Astrocyte of the spinal cord (primary cell): ENCODE data around the gene RFC4.
"Not testable (repeated sequence)": the region's sequence is repeated elsewhere in the genome, so short reads cannot be mapped to it uniquely, and the experiment has no call there.

Experiments used
- DNase-seq: peaks from one replicate; pipeline ENCODE4 v3.0.0; 2011; ENCODE audit warnings: low read depth, low spot score
- H3K4me3 ChIP-seq: 2 replicates; pipeline ENCODE4 v1.5.1; 2011; ENCODE audit warnings: low read depth, mild to moderate bottlenecking, low read length, moderate library complexity
- CTCF ChIP-seq: IDR thresholded peaks from 2 replicates; pipeline ENCODE4 v1.5.1; 2012; ENCODE audit warnings: low read depth, mild to moderate bottlenecking, low read length, inconsistent platforms
- in situ Hi-C: cut with HindIII; loops from 2 replicates; pipeline ENCODE4 v1.10.0; 2017; ENCODE audit warnings: low sequenced_read_pairs

Gene RFC4

GRCh38 chr3:186815435-186815834 lies 9.2 kb upstream of the RFC4 start:
- DNase-seq = peak; percentile 37

GRCh38 chr3:186814100-186814499 lies 7.8 kb upstream of the RFC4 start:
- no peak overlapping the region for H3K4me3 ChIP-seq
- TF ChIP-seq CTCF = no peak
- no peak for DNase-seq
- in situ Hi-C loops = no loop called here

More at GRCh38 chr3:186815435-186815834, 9.2 kb upstream of the RFC4 start:
- TF ChIP-seq CTCF = no peak
- no peak overlapping the region for H3K4me3 ChIP-seq
- in situ Hi-C loops = no loop called here

GRCh38 chr3:186811313-186811712 lies 5.0 kb upstream of the RFC4 start:
- in situ Hi-C loops, DNase-seq, H3K4me3 ChIP-seq: not testable (repeated sequence)

GRCh38 chr3:186810336-186810996 lies 4.2 kb upstream of the RFC4 start:
- no peak overlapping the region for H3K4me3 ChIP-seq
- TF ChIP-seq CTCF = no peak
- in situ Hi-C loops = no loop called here
- no peak for DNase-seq

- TF ChIP-seq CTCF = no peak
- DNase-seq = no peak
- in situ Hi-C loops = no loop called here
- H3K4me3 ChIP-seq = no peak overlapping the region
These were observed 949 bp upstream of the RFC4 start for GRCh38 chr3:186807231-186807630.

- in situ Hi-C loops, DNase-seq, H3K4me3 ChIP-seq: not testable (repeated sequence)
These were observed 2.8 kb downstream of the RFC4 start for GRCh38 chr3:186803447-186803846.

- no peak for TF ChIP-seq CTCF
- no peak overlapping the region for H3K4me3 ChIP-seq
- in situ Hi-C loops = no loop called here
- DNase-seq = no peak
These were observed 3.6 kb downstream of the RFC4 start for GRCh38 chr3:186802701-186803100.

- DNase-seq = no peak
- in situ Hi-C loops = no loop called here
These were observed 6.0 kb downstream of the RFC4 start for GRCh38 chr3:186800285-186800684.

More at GRCh38 chr3:186800285-186800684, 6.0 kb downstream of the RFC4 start:
- no peak overlapping the region for H3K4me3 ChIP-seq
- TF ChIP-seq CTCF = no peak
